GM12874 (cell line): Measurements from ENCODE around the gene ZNF415.

Source experiments
- TF ChIP-seq, protein P1 (sequence below): IDR thresholded peaks from 2 replicates; pipeline ENCODE4 v1.5.1; 2011; ENCODE audit warnings: low read depth, mild to moderate bottlenecking, control low read depth, low read length, moderate library complexity; ENCODE audit not compliant: insufficient read depth

ZNF415 gene

DNA sequence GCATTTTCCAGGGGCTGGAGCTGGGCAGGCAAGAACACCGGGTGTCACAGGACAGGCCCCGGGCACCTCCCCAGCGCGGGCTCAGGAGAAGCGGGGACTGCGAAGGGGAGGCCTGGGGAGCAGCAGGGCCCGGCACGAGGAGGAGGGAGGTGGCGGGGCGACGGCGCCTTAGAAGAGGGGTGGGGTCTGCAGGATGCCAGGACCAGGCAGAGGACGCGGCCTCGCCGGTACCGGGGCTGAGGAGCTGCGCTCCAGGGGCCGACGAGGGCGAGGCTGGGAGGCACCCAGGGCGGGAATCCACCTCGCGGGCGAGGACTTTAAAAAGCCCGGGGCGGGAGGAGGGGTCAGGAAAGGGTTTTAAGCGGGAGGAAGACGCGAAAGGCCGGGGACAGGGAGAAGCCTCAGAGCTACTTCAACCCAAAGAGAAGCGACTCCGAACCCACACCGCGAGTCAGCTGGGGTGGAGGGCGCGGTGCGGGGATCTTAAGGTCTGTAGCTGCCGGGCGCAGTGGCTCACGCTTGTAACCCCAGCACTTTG lies 25.5 kb upstream of the ZNF415 start:
- TF ChIP-seq, protein P1, sequence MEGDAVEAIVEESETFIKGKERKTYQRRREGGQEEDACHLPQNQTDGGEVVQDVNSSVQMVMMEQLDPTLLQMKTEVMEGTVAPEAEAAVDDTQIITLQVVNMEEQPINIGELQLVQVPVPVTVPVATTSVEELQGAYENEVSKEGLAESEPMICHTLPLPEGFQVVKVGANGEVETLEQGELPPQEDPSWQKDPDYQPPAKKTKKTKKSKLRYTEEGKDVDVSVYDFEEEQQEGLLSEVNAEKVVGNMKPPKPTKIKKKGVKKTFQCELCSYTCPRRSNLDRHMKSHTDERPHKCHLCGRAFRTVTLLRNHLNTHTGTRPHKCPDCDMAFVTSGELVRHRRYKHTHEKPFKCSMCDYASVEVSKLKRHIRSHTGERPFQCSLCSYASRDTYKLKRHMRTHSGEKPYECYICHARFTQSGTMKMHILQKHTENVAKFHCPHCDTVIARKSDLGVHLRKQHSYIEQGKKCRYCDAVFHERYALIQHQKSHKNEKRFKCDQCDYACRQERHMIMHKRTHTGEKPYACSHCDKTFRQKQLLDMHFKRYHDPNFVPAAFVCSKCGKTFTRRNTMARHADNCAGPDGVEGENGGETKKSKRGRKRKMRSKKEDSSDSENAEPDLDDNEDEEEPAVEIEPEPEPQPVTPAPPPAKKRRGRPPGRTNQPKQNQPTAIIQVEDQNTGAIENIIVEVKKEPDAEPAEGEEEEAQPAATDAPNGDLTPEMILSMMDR, result no peak

DNA sequence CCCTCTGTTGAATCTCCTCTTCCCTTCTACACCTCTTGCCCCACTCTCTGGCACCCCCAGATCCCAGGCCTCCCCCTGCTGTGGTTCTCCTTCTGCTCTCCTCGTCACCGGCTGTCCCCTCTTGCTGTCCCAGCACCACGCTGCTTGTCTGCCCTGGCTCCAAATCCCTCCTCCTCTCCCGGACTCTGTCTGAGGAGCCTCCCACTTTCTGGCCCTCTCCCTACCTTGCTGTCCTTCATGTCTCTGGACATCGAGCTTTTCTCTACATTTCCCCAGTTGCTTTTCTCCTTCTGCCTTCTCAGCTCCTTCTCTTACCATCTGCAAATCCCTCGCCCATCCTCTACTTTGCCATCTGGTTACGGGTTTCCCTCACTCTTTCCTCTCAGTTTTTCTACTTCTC lies 24.9 kb upstream of the ZNF415 start:
- TF ChIP-seq, protein P1, result no peak

DNA sequence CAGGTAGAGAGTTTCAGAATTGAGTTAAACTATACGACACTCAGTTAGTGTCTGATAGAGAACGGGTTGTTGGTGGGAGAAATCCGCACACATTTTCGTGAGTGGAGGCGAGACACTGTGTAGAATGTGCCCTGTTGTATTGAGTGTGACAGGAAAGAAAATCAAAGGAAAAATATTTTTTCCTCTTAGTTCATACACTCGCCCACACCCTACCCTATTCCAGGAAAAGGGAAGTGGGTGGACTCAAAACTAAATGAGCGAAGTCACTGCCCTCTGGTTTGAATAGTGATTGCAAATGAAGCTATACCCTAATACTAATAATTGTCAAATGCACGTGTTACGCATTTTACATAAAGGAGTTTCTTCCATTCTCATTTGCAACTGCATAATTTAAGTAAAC lies 24.1 kb upstream of the ZNF415 start:
- TF ChIP-seq, protein P1, result no peak

DNA sequence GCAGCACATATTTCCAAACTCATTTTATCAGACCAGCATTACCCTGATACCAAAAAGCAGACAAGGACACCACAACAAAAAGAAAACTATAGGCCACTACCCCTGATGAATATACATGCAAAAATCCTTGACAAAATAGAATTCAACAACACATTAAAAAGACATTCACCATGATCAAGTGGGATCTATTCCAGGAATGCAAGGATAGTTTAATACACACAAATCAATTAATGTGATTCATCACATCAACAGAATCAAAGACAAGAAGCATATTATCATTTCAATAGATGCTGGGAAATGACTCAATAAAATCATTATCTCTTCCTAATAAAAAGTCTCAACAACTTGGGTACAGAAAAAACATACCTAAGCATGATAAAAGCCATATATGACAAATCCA lies 14.9 kb upstream of the ZNF415 start:
- TF ChIP-seq, protein P1, result no peak

DNA sequence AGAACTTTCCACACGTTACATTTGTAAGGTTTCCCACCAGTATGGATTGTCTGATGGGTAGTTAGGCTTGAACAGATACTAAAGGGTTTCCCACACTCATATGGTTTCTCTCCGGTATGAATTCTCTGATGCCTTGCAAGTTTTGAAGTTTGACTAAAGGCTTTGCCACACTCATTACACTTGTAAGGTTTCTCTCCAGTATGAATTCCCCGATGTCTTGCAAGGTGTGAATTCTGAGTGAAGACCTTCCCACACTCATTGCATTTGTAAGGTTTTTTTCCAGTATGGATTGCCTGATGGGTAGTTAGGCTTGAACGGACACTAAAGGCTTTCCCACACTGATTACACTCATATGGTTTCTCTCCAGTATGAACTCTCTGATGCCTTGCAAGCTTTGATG lies 7.6 kb upstream of the ZNF415 start:
- TF ChIP-seq, protein P1, result no peak

DNA sequence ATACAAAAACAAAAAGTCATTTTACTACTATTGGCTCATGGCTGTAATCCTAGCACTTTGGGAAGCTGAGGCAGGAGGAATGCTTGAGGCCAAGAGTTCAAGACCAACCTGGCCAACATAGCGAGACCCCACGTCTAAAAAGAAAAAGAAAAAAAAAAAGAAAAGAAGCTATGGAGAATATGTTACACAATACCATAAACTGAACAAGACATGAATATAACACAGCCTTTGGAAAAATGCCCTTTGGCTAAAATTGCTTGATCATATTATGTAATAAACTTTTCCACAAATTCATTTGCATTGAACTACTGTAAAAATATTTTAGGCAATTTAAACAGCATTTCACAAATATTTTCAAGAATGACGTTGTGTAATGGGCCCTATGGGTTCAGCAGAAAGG lies 3.7 kb upstream of the ZNF415 start:
- TF ChIP-seq, protein P1, result no peak

DNA sequence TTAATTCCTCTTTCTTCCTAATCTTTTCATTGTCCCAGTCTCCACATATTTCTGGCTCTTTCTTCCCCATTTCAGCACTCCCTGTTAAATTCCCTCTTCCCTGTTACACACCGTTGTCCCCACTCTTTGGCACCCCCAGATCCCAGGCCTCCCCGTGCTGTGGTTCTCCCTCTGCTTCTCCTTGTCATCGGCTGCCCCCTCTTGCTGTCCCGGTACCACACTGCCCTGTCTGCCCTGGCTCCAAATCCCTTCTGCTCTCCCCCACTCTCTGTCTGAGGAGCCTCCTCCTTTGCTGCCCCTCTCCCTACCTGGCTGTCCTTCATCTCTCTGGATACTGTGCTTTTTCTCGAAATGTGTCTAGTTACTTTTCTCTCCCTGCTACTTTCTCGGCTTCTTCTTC lies 983 bp downstream of the ZNF415 start:
- TF ChIP-seq, protein P1, result no peak
